ENCODE measurements around the gene ATMIN.

The ATMIN gene

GRCh38 chr16:81005610-81006161 is 30.0 kb upstream of the ATMIN start:
- no peak for DNase-seq (ENCODE audit: low spot score)

DNA sequence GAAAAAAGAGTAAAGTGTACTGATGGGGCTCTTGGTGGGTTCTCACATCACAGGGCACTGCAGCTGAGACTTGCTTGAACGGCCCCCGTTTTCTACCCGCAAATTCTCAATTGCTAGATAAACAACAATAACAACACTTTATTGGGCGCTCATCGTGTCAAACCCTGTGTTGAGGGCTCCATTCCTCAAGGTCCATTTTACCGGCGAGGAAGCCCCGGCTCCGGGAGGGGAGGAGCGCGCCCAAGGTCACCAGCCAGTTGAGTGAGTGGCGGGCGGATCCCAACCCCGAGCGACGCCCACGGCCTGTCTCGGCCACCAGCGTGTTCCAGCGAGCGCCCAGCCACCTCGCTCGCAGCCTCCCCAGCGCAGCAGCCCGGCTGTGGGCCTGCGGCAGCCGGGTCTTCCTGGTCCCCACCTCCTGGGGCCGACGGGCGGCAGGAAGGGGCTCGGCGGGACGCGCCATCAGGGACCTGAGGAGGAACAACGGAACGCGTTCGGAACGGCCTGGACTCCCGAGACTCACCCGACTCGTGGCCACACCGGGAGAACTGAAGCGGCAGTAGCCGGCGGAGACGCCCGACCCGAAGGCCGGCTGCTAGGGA is 29.3 kb upstream of the ATMIN start:
- DNase-seq (ENCODE audit: low spot score): peak; percentile 41

GRCh38 chr16:81006813-81007695 is 28.6 kb upstream of the ATMIN start, which contains the start of the genes CENPN and CMC2:
Gene CENPN (plus strand): TSS chr16:81007214. CDS start chr16:81011940, 4,726 bp downstream.
Gene CMC2 (minus strand): TSS chr16:81006885. CDS start chr16:80997394, 9,491 bp downstream.
- peak; percentile 99 for DNase-seq (ENCODE audit: low spot score)

- DNase-seq (ENCODE audit: low spot score): no peak
Measured at GRCh38 chr16:81008505-81008789, 27.2 kb upstream of the ATMIN start.

DNA sequence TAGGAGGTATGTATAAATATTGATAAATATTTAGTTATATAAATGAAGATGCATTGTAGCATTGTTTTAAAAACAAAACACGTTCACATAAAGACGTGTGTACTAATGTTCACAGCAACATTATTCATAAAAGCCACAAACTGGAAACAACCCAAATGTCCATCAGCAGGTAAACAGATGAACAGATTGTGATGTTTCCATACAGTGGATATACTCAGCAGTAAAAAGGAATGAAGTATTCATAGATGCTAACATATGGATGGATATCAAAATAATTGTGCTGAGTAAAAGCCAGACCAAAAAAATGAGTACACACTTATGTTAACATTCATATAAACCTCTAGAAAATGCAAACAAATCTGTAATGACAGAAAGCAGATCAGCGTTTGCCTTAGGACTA is 22.7 kb upstream of the ATMIN start:
- DNase-seq (ENCODE audit: low spot score): no peak

- DNase-seq (ENCODE audit: low spot score): no peak
Measured at GRCh38 chr16:81014672-81015071, 21.0 kb upstream of the ATMIN start.

DNA sequence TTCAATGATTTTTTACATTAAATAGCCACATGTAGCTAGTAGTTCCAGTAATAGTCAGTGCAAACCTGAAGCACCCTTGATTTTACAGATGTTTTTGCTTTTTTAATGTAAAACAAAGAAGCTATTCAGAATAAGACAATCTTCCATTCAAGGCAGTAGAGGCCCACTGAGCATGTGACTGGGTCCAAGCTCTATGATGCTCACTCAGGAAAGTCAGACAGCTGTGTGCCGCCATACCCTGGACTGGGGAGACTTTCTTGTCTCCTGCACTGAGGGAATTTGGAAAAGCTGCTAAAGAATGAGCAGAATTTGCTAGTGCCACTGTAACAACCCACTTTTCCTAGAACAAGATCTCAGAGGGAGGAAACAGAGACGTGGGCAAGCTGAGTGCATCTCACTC is 17.1 kb upstream of the ATMIN start:
- peak; percentile 88 for DNase-seq (ENCODE audit: low spot score)

DNA sequence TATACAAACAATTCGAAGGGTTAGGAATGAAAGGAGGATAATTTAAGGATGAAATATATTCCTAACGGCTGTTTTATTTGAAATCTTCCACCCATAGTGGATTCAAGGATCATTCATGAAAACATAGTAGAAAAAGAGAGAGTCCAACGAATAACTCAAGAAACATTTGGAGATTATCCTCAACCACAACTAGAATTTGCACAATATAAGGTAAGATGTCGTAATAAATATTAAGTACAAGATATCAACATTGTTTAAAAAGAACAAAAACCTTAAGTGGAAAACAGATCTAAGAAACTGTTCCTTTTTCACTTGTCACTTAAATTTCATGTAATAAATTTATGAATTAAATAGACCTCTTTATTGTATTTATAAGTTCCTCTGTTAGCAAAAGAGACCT is 9.2 kb upstream of the ATMIN start:
- no peak for DNase-seq (ENCODE audit: low spot score)

- DNase-seq (ENCODE audit: low spot score): no peak
Measured at GRCh38 chr16:81029930-81030604, 5.6 kb upstream of the ATMIN start.

DNA sequence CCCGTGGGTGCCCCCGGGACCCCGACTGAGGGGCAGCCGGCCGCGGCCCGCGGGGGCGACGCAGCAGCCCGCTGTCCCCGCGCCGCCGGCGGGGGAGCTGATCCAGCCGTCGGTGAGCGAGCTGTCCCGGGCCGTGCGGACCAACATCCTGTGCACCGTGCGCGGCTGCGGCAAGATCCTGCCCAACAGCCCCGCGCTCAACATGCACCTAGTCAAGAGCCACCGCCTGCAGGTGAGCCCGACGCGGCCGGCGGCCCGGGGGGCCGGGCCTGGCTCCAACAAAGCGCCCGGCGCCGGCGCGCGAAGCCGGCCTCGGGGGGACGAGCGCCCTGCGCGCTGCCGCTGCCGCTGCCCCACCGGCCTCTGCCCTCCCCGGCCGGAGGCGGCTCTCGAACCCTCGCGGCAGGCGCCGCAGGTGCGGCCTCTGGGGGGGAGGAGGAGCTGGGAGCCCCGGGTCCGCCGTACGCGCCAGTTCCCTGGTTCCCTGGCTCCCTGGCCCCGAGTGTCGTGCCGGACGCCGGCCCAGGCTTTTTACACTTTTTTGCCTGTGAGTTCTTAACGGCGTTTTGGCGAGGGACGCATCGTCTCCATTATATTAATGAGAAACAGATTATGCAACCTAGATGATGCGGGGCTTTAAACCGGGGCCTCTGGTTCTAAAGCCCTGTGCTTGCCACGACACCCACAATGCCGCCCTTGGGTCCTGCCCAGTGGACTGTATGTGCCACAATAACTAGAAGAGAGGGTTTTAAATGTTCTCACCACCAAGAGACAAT is 521 bp downstream of the ATMIN start:
- peak; percentile 32 for DNase-seq (ENCODE audit: low spot score)

GRCh38 chr16:81036751-81037350 is 1.2 kb downstream of the ATMIN start:
- DNase-seq (ENCODE audit: low spot score): no peak

GRCh38 chr16:81040131-81040530 is 4.5 kb downstream of the ATMIN start:
- no peak for DNase-seq (ENCODE audit: low spot score)

GRCh38 chr16:81040842-81041241 is 5.2 kb downstream of the ATMIN start:
- DNase-seq (ENCODE audit: low spot score): no peak

GRCh38 chr16:81041696-81042095 is 6.1 kb downstream of the ATMIN start:
- DNase-seq (ENCODE audit: low spot score): no peak

GRCh38 chr16:81042821-81043220 is 7.2 kb downstream of the ATMIN start:
- DNase-seq (ENCODE audit: low spot score): no peak

GRCh38 chr16:81053761-81054160 is 18.1 kb downstream of the ATMIN start:
- DNase-seq (ENCODE audit: low spot score): no peak

DNA sequence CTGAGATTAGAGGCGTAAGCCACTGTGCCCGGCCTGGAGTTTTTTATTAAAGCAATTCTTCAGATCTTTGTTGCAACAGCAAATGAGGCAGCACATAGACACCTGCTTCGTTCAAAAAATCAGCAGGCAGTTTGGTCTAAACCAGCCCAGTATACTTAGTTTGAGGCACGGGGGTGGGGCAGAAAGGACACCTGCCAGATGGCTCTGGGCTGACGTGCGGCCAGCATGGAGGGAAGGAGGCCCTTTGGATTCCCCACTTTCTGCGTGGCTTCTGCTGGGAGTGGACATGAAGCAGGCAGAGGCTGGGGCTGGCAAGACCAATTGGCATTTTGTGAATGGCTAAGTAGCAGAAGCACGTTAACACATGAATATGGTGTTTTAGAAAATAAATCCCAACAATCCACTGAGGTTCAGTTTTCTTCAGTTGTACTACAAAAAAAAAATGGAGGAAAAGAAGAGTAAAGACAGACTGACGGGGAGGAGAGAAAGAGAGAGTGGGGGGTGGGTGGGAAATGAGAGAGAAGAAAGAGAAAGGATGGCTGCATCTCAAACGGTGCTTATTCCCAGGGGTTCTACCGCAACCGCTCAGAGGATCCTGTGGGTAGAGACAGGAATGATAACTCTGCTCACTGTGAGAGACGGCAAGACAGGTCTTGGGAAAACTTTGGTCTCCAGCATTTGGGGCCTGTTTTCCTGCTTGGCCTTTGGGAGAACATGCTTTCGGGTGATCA is 25.1 kb downstream of the ATMIN start:
- DNase-seq (ENCODE audit: low spot score): no peak

- DNase-seq (ENCODE audit: low spot score): no peak
Measured at GRCh38 chr16:81061307-81061640, 25.6 kb downstream of the ATMIN start.

- DNase-seq (ENCODE audit: low spot score): no peak
Measured at GRCh38 chr16:81061871-81062608, 26.4 kb downstream of the ATMIN start.

DNA sequence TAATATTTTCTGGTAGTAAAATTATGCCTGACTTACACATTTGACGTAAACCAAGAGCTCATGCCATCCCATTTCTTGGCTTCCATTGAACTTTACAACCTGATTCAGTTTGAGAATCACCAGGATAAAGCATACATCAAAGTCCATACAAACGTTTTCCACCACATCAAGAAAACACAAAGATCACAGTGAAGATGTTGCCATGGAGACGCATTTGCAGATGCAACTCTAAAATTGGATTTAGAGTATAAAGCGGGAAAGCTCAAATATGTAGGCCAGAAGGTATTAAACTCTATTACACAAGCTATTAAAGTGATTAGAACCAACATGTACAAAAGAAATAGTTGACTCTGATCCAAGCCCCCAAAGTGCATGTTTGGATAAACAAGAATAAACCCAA is 31.0 kb downstream of the ATMIN start:
- no peak for DNase-seq (ENCODE audit: low spot score)
